Erythroblast (primary cell): ENCODE results near the gene FBN3.

Experiments
- GATA1 ChIP-seq: IDR thresholded peaks from 2 replicates; pipeline ENCODE4 v1.6.1; 2011; ENCODE audit warnings: low read depth, mild to moderate bottlenecking, control low read depth, low read length, moderate library complexity
- POLR2A ChIP-seq: IDR thresholded peaks from 2 replicates; pipeline ENCODE4 v1.6.1; 2011; ENCODE audit warnings: mild to moderate bottlenecking, low read length

- TF ChIP-seq POLR2A (no peak), GATA1 (no peak)
Measured at GRCh38 chr19:8146877-8147581, 2.4 kb downstream of the FBN3 start.
